Measurements from ENCODE around the gene TMEM120B.

Gene TMEM120B

DNA sequence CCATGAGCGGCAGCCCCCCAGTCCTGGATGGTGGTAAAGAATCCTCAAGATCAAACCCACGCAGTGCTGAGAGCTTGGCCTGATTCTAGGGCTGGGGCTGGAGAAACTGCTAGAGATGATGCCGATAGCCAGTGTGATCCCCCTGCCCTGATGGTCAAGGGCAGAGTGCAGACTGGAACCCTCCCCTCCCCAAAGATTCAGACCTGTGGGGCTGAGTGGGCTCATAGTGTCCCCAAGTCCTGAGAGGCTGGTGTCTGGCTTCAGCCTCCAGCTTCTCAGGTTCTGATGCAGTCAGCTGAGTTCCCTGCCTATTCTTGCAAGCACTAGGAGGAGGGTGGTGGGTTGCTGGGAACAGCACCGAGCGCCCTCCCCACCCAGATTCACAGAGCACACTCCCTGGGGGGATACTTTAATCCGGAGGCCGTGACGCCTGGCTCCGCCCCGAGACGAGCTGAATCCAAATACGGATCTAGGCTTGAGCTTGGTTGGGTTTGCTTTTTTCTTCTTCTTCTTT lies 69.0 kb downstream of the TMEM120B start:
- H3K4me1 ChIP-seq (ENCODE audit: low read depth, poor library complexity, severe bottlenecking): peaks cover 3% of the 10 kb centered on the region

DNA sequence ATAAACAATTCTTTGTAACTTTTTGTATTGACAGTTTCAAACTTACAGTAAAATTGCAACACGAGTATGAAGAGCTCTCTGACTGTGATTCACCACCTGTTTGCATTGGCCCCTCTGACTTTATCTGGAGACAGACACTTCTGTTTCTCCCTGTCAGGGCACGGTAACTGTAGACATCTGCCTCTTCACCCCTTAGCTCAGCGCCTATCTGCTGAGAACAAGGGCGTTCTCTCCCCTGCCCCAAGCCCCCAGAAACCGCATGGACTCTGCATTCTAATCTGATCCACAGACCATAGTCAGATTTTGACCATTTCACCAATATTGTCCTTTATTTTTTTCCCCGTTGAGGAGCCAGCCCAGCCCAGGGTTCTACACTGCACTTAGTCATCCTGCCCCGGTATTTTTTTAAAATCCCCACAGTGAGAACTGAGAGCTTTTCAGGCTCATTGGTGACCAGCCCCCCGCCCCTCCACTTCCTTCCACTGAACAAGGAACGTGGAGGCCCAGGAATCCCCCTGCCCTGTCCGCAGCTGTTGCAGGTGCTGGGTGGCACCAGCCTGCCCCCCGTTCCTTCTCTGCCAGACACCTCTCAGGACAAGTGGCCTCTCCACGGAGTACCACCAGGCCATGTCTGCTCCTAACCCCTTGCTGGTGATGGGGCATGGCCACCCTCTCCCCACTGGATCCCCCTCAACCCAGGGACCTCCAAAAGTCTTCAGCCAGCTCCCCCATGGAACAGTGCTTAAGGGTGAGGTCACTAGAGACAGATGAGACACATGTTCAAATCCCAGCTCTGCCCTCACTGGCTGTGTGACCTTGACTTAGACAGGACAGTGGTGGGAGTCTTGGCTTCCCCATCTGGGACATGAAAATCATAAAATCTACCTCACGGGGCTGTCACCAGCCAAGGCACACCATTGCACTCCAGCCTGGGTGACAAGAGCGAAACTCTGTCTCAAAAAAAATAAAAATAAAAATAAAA lies 69.7 kb downstream of the TMEM120B start:
- no peak overlapping the region for H3K27ac ChIP-seq
- H2AFZ ChIP-seq (ENCODE audit: low read depth): no peak overlapping the region
- no peaks in the 10 kb centered on the region for H3K79me2 ChIP-seq (ENCODE audit: insufficient read depth, low read depth)
- no peaks in the 10 kb centered on the region for H3K27me3 ChIP-seq (ENCODE audit: insufficient read depth, low read depth)
- no peaks in the 10 kb centered on the region for H4K20me1 ChIP-seq (ENCODE audit: insufficient read depth)
- no peaks in the 10 kb centered on the region for H3K36me3 ChIP-seq (ENCODE audit: insufficient read depth)
- H3K4me1 ChIP-seq (ENCODE audit: low read depth, poor library complexity, severe bottlenecking): peaks cover 7% of the 10 kb centered on the region
- no peak overlapping the region for H3K9ac ChIP-seq
- H3K4me2 ChIP-seq: no peak overlapping the region
- no peak overlapping the region for H3K4me3 ChIP-seq (IDR thresholded peaks at IDR 0.05; ENCODE audit: insufficient read depth, low read depth, low read length)
- TF ChIP-seq, protein P1, sequence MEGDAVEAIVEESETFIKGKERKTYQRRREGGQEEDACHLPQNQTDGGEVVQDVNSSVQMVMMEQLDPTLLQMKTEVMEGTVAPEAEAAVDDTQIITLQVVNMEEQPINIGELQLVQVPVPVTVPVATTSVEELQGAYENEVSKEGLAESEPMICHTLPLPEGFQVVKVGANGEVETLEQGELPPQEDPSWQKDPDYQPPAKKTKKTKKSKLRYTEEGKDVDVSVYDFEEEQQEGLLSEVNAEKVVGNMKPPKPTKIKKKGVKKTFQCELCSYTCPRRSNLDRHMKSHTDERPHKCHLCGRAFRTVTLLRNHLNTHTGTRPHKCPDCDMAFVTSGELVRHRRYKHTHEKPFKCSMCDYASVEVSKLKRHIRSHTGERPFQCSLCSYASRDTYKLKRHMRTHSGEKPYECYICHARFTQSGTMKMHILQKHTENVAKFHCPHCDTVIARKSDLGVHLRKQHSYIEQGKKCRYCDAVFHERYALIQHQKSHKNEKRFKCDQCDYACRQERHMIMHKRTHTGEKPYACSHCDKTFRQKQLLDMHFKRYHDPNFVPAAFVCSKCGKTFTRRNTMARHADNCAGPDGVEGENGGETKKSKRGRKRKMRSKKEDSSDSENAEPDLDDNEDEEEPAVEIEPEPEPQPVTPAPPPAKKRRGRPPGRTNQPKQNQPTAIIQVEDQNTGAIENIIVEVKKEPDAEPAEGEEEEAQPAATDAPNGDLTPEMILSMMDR (conservative IDR thresholded peaks at IDR 0.05; ENCODE audit: low read depth, low read length): no peak

More for the DNA sequence above, 69.0 kb downstream of the TMEM120B start:
- H3K27ac ChIP-seq: no peak overlapping the region
- no peak overlapping the region for H3K4me2 ChIP-seq
- no peaks in the 10 kb centered on the region for H4K20me1 ChIP-seq (ENCODE audit: insufficient read depth)
- no peak overlapping the region for H2AFZ ChIP-seq (ENCODE audit: low read depth)
- H3K27me3 ChIP-seq (ENCODE audit: insufficient read depth, low read depth): no peaks in the 10 kb centered on the region
- H3K9ac ChIP-seq: no peak overlapping the region
- TF ChIP-seq, protein P1 (conservative IDR thresholded peaks at IDR 0.05; ENCODE audit: low read depth, low read length): no peak
- no peak overlapping the region for H3K4me3 ChIP-seq (IDR thresholded peaks at IDR 0.05; ENCODE audit: insufficient read depth, low read depth, low read length)
- H3K79me2 ChIP-seq (ENCODE audit: insufficient read depth, low read depth): no peaks in the 10 kb centered on the region
- H3K36me3 ChIP-seq (ENCODE audit: insufficient read depth): no peaks in the 10 kb centered on the region

DNA sequence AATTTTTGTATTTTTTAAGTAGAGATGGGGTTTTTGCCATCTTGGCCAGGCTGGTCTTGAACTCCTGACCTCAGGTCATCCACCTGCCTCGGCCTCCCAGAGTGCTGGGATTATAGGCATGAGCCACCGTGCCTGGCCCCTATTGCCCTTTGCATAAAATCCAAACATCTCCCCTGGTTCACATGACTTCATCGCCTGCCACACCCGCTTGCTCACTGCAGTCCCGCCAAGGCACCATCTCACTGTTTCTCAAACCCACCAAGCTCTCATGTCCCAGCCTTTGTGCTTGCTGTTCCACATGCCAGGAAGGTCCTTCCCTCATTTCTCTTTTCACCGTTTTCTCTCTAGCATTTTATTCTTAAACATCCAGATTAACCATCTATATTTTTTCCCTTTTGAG lies 71.2 kb downstream of the TMEM120B start:
- H3K4me3 ChIP-seq (IDR thresholded peaks at IDR 0.05; ENCODE audit: insufficient read depth, low read depth, low read length): no peak overlapping the region
- H3K27me3 ChIP-seq (ENCODE audit: insufficient read depth, low read depth): no peaks in the 10 kb centered on the region
- H3K36me3 ChIP-seq (ENCODE audit: insufficient read depth): no peaks in the 10 kb centered on the region
- H3K4me2 ChIP-seq: no peak overlapping the region
- no peak overlapping the region for H3K27ac ChIP-seq
- TF ChIP-seq, protein P1 (conservative IDR thresholded peaks at IDR 0.05; ENCODE audit: low read depth, low read length): no peak
- peaks cover 5% of the 10 kb centered on the region for H3K4me1 ChIP-seq (ENCODE audit: low read depth, poor library complexity, severe bottlenecking)
- H3K9ac ChIP-seq: no peak overlapping the region
- no peak overlapping the region for H2AFZ ChIP-seq (ENCODE audit: low read depth)
- H3K79me2 ChIP-seq (ENCODE audit: insufficient read depth, low read depth): no peaks in the 10 kb centered on the region
- H4K20me1 ChIP-seq (ENCODE audit: insufficient read depth): no peaks in the 10 kb centered on the region

DNA sequence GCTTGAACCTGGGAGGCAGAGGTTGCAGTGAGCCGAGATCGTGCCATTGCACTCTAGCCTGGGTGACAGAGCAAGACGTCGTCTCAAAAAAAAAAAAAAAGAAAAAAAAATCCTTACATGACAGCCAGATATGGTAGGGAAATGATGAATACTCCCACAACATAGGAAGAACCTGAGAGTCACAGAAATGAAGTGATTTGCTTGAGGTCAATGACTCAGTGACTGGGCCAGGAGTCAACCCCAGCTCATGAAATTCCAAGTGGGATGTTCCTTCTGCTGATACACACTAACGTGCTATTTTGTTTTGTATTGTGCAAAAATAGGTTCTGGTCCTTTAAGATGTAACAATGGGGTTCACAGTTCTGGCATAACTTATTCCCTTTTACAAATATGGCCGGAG lies 71.9 kb downstream of the TMEM120B start:
- H3K36me3 ChIP-seq (ENCODE audit: insufficient read depth): no peaks in the 10 kb centered on the region
- peaks cover 5% of the 10 kb centered on the region for H3K4me1 ChIP-seq (ENCODE audit: low read depth, poor library complexity, severe bottlenecking)
- no peaks in the 10 kb centered on the region for H3K27me3 ChIP-seq (ENCODE audit: insufficient read depth, low read depth)
- no peak overlapping the region for H3K4me2 ChIP-seq
- no peak overlapping the region for H3K4me3 ChIP-seq (IDR thresholded peaks at IDR 0.05; ENCODE audit: insufficient read depth, low read depth, low read length)
- no peak overlapping the region for H3K27ac ChIP-seq
- no peak overlapping the region for H3K9ac ChIP-seq
- TF ChIP-seq, protein P1 (conservative IDR thresholded peaks at IDR 0.05; ENCODE audit: low read depth, low read length): no peak
- no peak overlapping the region for H2AFZ ChIP-seq (ENCODE audit: low read depth)
- no peaks in the 10 kb centered on the region for H4K20me1 ChIP-seq (ENCODE audit: insufficient read depth)
- no peaks in the 10 kb centered on the region for H3K79me2 ChIP-seq (ENCODE audit: insufficient read depth, low read depth)

Data from KMS-11 (cell line).